ENCODE measurements around the gene EMX2. TPM values are rescaled to one million over a fixed set of nuclear protein-coding genes. Genes with fewer than 3 reads are reported as not detected.

Gene EMX2
- polyA plus RNA-seq, 1 donor from 2014 or later, result 0.12 TPM

DNA sequence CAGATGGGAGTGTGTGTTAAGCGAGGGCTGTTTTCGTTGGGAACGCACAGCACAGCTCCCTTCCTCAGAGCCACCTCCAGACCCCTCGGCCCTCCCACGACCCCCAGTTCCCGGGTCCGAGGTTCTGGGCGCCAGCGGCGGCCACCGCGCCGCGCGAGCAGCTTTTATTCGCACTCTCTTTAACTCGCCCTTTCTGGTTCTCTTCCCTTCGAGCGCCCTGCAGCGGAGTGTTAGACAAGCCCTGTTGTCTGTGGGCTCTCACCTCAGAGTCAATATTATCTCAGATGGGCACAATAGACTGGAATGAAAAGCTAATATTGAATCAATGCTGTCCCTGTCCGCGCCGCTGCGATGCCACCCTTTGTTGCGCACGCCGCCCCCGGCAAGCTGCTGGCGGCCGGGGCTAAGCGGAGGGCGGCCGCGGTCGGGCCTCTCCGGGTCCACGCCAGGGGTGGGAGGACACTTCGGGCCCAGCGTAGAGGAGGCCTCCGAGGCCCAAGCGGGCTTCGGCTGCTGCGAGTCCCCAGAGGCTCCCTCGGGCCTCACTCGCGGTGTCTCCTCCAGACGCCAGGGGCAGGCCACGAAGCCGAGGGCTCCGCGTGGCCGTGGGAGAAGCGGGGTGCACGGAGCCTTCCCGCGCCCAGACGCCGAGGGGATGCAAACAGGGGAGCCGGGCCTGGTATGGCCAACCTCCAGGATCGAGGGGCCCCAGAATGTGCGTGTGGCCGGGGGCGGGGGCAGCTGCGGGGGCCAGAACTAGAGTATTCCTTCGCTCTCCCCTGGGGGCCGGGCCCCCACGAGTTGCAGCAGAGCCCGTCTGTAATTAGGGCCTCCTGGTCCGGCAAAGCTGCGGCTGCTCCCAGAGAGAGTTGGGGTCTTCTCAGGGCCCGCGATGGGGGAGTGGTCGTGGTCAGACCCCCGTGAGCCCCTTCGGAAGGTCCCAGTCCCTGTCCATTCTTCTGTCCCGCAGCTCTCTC lies 7.9 kb upstream of the EMX2 start:
- no peak overlapping the region for H3K4me2 ChIP-seq (ENCODE audit: low read length)
- no peak overlapping the region for H3K9ac ChIP-seq (ENCODE audit: low read length)
- H3K9me3 ChIP-seq (ENCODE audit: low read length), result no peaks in the 10 kb centered on the region
- H3K9me2 ChIP-seq (ENCODE audit: insufficient read depth, low read length), result no peaks in the 10 kb centered on the region
- peak overlapping the region; percentile 43 for H3K4me3 ChIP-seq (ENCODE audit: low read length)
- no peaks in the 10 kb centered on the region for H3F3A ChIP-seq (ENCODE audit: insufficient read depth, low read length, poor library complexity, severe bottlenecking)
- H2AFZ ChIP-seq (ENCODE audit: low read depth, low read length), result no peak overlapping the region
- no peak overlapping the region for H3K27ac ChIP-seq (ENCODE audit: low read length)
- peaks cover 89% of the 10 kb centered on the region for H3K27me3 ChIP-seq (ENCODE audit: insufficient read depth, low read depth, low read length)
- peaks cover 10% of the 10 kb centered on the region for H3K79me2 ChIP-seq (replicated peaks; ENCODE audit: insufficient read depth, low read length)
- no peaks in the 10 kb centered on the region for H3K36me3 ChIP-seq (ENCODE audit: insufficient read depth, low read length)
- H4K20me1 ChIP-seq (ENCODE audit: insufficient read depth), result no peaks in the 10 kb centered on the region
- no peak for TF ChIP-seq TAF1 (IDR thresholded peaks at IDR 0.05; ENCODE audit: low read depth)
- TF ChIP-seq RAD21 (conservative IDR thresholded peaks at IDR 0.05), result no peak
- no peak for TF ChIP-seq POLR2AphosphoS5 (IDR thresholded peaks at IDR 0.05)
- TF ChIP-seq EZH2 (IDR thresholded peaks at IDR 0.05; ENCODE audit: borderline replicate concordance, insufficient read depth, low read length, poor library complexity, severe bottlenecking), result no peak
- TF ChIP-seq, protein P1, sequence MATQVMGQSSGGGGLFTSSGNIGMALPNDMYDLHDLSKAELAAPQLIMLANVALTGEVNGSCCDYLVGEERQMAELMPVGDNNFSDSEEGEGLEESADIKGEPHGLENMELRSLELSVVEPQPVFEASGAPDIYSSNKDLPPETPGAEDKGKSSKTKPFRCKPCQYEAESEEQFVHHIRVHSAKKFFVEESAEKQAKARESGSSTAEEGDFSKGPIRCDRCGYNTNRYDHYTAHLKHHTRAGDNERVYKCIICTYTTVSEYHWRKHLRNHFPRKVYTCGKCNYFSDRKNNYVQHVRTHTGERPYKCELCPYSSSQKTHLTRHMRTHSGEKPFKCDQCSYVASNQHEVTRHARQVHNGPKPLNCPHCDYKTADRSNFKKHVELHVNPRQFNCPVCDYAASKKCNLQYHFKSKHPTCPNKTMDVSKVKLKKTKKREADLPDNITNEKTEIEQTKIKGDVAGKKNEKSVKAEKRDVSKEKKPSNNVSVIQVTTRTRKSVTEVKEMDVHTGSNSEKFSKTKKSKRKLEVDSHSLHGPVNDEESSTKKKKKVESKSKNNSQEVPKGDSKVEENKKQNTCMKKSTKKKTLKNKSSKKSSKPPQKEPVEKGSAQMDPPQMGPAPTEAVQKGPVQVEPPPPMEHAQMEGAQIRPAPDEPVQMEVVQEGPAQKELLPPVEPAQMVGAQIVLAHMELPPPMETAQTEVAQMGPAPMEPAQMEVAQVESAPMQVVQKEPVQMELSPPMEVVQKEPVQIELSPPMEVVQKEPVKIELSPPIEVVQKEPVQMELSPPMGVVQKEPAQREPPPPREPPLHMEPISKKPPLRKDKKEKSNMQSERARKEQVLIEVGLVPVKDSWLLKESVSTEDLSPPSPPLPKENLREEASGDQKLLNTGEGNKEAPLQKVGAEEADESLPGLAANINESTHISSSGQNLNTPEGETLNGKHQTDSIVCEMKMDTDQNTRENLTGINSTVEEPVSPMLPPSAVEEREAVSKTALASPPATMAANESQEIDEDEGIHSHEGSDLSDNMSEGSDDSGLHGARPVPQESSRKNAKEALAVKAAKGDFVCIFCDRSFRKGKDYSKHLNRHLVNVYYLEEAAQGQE (IDR thresholded peaks at IDR 0.05; ENCODE audit: borderline replicate concordance), result no peak
- TF ChIP-seq, protein P2, sequence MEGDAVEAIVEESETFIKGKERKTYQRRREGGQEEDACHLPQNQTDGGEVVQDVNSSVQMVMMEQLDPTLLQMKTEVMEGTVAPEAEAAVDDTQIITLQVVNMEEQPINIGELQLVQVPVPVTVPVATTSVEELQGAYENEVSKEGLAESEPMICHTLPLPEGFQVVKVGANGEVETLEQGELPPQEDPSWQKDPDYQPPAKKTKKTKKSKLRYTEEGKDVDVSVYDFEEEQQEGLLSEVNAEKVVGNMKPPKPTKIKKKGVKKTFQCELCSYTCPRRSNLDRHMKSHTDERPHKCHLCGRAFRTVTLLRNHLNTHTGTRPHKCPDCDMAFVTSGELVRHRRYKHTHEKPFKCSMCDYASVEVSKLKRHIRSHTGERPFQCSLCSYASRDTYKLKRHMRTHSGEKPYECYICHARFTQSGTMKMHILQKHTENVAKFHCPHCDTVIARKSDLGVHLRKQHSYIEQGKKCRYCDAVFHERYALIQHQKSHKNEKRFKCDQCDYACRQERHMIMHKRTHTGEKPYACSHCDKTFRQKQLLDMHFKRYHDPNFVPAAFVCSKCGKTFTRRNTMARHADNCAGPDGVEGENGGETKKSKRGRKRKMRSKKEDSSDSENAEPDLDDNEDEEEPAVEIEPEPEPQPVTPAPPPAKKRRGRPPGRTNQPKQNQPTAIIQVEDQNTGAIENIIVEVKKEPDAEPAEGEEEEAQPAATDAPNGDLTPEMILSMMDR (IDR thresholded peaks at IDR 0.05; ENCODE audit: poor library complexity, severe bottlenecking), result no peak
- TF ChIP-seq EP300 (conservative IDR thresholded peaks at IDR 0.05; ENCODE audit: poor library complexity, severe bottlenecking), result no peak
- no peak for TF ChIP-seq MXI1 (conservative IDR thresholded peaks at IDR 0.05; ENCODE audit: poor library complexity, severe bottlenecking)
- no peak for TF ChIP-seq SMC3 (conservative IDR thresholded peaks at IDR 0.05; ENCODE audit: poor library complexity)

DNA sequence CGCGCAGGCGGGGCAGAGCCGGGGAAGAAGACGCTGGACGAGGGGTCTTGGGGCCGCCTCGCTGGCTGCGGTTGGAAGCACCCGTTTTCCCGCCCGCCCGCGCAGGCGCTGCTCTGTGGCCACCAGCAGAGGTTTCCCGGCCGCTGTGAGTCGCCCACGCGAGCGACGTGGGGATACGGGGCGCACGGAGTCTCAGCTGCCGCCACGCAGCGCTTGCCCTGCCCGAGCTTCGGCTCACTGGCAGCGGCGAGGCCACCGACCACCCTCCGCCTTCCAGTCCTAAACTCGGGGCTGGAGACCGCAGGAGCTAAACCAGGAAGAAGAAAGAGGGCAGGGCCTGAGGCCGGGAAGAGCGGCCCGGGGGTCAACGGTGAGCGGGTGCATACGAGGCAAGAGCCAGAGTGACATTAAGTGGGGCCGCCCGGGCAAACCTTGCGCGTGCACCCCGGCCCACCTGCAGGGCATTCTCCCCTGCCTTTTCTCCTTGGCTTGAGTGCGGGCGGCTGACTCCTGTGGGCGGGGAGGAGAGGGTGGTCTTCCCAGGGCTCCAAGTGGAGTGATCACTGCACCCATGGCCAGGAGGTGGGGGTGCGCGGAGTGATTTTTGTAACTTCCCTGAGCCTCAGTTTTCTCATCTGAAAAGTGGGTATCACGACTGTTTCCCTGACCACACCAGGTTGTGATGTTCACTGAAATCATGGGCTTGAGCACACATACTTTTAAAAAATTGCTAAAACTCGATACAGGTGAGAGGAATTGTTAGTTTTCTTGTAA lies 7.1 kb upstream of the EMX2 start:
- no peaks in the 10 kb centered on the region for H3K36me3 ChIP-seq (ENCODE audit: insufficient read depth, low read length)
- H3K9ac ChIP-seq (ENCODE audit: low read length), result no peak overlapping the region
- no peak overlapping the region for H3K27ac ChIP-seq (ENCODE audit: low read length)
- TF ChIP-seq RAD21 (conservative IDR thresholded peaks at IDR 0.05), result no peak
- no peak for TF ChIP-seq SMC3 (conservative IDR thresholded peaks at IDR 0.05; ENCODE audit: poor library complexity)
- TF ChIP-seq MXI1 (conservative IDR thresholded peaks at IDR 0.05; ENCODE audit: poor library complexity, severe bottlenecking), result no peak
- TF ChIP-seq, protein P2 (IDR thresholded peaks at IDR 0.05; ENCODE audit: poor library complexity, severe bottlenecking), result no peak
- peaks cover 18% of the 10 kb centered on the region for H3K79me2 ChIP-seq (replicated peaks; ENCODE audit: insufficient read depth, low read length)
- no peaks in the 10 kb centered on the region for H3K9me3 ChIP-seq (ENCODE audit: low read length)
- no peaks in the 10 kb centered on the region for H3K9me2 ChIP-seq (ENCODE audit: insufficient read depth, low read length)
- no peaks in the 10 kb centered on the region for H3F3A ChIP-seq (ENCODE audit: insufficient read depth, low read length, poor library complexity, severe bottlenecking)
- no peak overlapping the region for H3K4me2 ChIP-seq (ENCODE audit: low read length)
- no peaks in the 10 kb centered on the region for H4K20me1 ChIP-seq (ENCODE audit: insufficient read depth)
- peak overlapping the region; percentile 43 for H3K4me3 ChIP-seq (ENCODE audit: low read length)
- H3K27me3 ChIP-seq (ENCODE audit: insufficient read depth, low read depth, low read length), result peaks cover 98% of the 10 kb centered on the region
- no peak overlapping the region for H2AFZ ChIP-seq (ENCODE audit: low read depth, low read length)
